ENCODE measurements around the gene ADGRG3. TPM values are rescaled to one million over a fixed set of nuclear protein-coding genes. Genes with fewer than 3 reads are reported as not detected.

Gene ADGRG3
- total and polyA plus RNA-seq, 12 donors, result 0.14 to 2.0 (median 0.45) TPM; not detected in 4

GRCh38 chr16:57688487-57688986 is 20.4 kb downstream of the ADGRG3 start:
- H3K27me3 ChIP-seq, result peaks cover 16% of the 10 kb centered on the region
- H3K27ac ChIP-seq, result no peak overlapping the region
- 54 to 66% (median 63%) methylated on average over 3 to 4 of the region's 4 CpGs for WGBS, 4 donors
- H3K4me1 ChIP-seq (replicated peaks in 1 of 2), result no peaks in the 10 kb centered on the region
- no peak for TF ChIP-seq POLR2A (IDR thresholded peaks at IDR 0.05)
- TF ChIP-seq, protein P1, sequence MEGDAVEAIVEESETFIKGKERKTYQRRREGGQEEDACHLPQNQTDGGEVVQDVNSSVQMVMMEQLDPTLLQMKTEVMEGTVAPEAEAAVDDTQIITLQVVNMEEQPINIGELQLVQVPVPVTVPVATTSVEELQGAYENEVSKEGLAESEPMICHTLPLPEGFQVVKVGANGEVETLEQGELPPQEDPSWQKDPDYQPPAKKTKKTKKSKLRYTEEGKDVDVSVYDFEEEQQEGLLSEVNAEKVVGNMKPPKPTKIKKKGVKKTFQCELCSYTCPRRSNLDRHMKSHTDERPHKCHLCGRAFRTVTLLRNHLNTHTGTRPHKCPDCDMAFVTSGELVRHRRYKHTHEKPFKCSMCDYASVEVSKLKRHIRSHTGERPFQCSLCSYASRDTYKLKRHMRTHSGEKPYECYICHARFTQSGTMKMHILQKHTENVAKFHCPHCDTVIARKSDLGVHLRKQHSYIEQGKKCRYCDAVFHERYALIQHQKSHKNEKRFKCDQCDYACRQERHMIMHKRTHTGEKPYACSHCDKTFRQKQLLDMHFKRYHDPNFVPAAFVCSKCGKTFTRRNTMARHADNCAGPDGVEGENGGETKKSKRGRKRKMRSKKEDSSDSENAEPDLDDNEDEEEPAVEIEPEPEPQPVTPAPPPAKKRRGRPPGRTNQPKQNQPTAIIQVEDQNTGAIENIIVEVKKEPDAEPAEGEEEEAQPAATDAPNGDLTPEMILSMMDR (IDR thresholded peaks at IDR 0.05), result no peak
- DNase-seq, result no peak
- intact Hi-C loops (cut with DNase I), result no loop called here
- H3K36me3 ChIP-seq (replicated peaks in 1 of 2), result no peaks in the 10 kb centered on the region
- H3K4me3 ChIP-seq, result no peak overlapping the region
- H3K9me3 ChIP-seq (replicated peaks in 1 of 3), result no peaks in the 10 kb centered on the region

DNA sequence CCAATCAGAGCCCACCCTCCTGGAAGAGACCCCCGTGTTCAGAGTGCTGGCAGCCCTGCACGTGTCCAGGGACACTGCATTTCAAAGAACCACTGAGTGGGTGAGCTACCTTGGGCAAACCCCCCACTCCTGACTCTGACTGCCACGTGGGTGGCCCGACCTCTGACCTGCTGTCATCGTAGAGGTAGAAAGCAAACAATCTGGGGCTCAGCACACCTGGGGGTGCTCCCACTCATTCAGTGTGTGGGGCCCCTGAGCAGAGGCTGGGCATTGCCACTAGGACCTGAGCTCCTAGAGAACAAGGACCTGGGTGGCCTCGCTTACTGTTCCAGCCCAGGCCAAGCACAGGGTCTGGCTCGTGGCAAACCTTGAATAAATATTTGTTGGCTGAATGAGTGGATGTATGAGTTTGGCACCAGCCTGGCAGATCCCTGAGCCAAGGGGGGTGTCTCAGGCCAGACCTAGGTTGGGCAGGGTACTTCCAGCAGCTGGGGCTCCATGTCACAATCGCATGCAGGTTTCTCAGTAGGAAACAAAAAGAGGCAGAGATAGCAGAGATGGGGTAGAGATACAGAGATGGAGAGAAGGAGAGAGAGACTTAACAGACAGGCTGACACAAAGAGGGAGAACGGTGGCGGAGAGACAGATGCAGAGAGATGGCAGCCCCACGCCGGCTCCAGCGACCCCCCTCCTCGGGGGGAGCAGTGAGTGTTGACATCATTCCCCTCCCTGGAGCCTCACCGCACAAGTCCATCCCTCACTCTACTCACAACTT is 21.1 kb downstream of the ADGRG3 start:
- Histone ChIP-seq H3K9me3 (replicated peaks in 1 of 3) (no peaks in the 10 kb centered on the region), H3K4me1 (replicated peaks in 1 of 2) (no peaks in the 10 kb centered on the region), H3K4me3 (no peak overlapping the region), H3K27me3 (peaks cover 16% of the 10 kb centered on the region), H3K27ac (no peak overlapping the region), H3K36me3 (replicated peaks in 1 of 2) (no peaks in the 10 kb centered on the region)
- DNase-seq, result no peak
- no peak for TF ChIP-seq POLR2A (IDR thresholded peaks at IDR 0.05)
- TF ChIP-seq, protein P1 (IDR thresholded peaks at IDR 0.05), result no peak
- intact Hi-C loops (cut with DNase I), result no loop called here
- WGBS, 4 donors, result 42 to 49% (median 46%) methylated on average over 11 to 15 of the region's 15 CpGs

- TF ChIP-seq, protein P1 (IDR thresholded peaks at IDR 0.05), result no peak
- TF ChIP-seq POLR2A (IDR thresholded peaks at IDR 0.05), result no peak
- Histone ChIP-seq H3K27me3 (peaks cover 16% of the 10 kb centered on the region), H3K9me3 (replicated peaks in 1 of 3) (no peaks in the 10 kb centered on the region), H3K4me1 (replicated peaks in 1 of 2) (no peaks in the 10 kb centered on the region), H3K27ac (no peak overlapping the region), H3K4me3 (no peak overlapping the region), H3K36me3 (replicated peaks in 1 of 2) (no peaks in the 10 kb centered on the region)
- intact Hi-C loops (cut with DNase I), result no loop called here
- WGBS, 4 donors, result 50 to 70% (median 58%) methylated on average over 3 to 13 of the region's 13 CpGs
- no peak for DNase-seq
These were observed 21.9 kb downstream of the ADGRG3 start for GRCh38 chr16:57689762-57690558.

GRCh38 chr16:57690782-57691471 is 22.8 kb downstream of the ADGRG3 start:
- H3K4me3 ChIP-seq, result no peak overlapping the region
- H3K9me3 ChIP-seq (replicated peaks in 1 of 3), result no peaks in the 10 kb centered on the region
- no peaks in the 10 kb centered on the region for H3K36me3 ChIP-seq (replicated peaks in 1 of 2)
- no peak for TF ChIP-seq POLR2A (IDR thresholded peaks at IDR 0.05)
- TF ChIP-seq, protein P1 (IDR thresholded peaks at IDR 0.05), result no peak
- H3K4me1 ChIP-seq (replicated peaks in 1 of 2), result no peaks in the 10 kb centered on the region
- 59 to 81% (median 70%) methylated on average over 3 to 4 of the region's 4 CpGs for WGBS, 4 donors
- intact Hi-C loops (cut with DNase I), result no loop called here
- no peak for DNase-seq
- peaks cover 16% of the 10 kb centered on the region for H3K27me3 ChIP-seq
- no peak overlapping the region for H3K27ac ChIP-seq

Data from adrenal gland (tissue), 12 donors.